A673 (cell line): ENCODE results near the gene GOLGA1.

Experiments used
- EZH2 ChIP-seq: fragments of 200-600 bp; sonication (generic); IDR thresholded peaks from 2 replicates; pipeline ENCODE4 v1.6.1; 2017; ENCODE audit warnings: borderline replicate concordance, low read depth, mild to moderate bottlenecking, mixed read lengths, antibody characterized with exemption, low read length; ENCODE audit not compliant: poor library complexity, severe bottlenecking
- TF ChIP-seq, protein P1 (sequence below): fragments of 300-800, 200-600 bp; sonication (generic); conservative IDR thresholded peaks from 2 replicates; pipeline ENCODE4 v1.5.1; 2017; ENCODE audit warnings: low read depth, mild to moderate bottlenecking, antibody characterized with exemption, low read length, moderate library complexity, mixed read lengths

DNA sequence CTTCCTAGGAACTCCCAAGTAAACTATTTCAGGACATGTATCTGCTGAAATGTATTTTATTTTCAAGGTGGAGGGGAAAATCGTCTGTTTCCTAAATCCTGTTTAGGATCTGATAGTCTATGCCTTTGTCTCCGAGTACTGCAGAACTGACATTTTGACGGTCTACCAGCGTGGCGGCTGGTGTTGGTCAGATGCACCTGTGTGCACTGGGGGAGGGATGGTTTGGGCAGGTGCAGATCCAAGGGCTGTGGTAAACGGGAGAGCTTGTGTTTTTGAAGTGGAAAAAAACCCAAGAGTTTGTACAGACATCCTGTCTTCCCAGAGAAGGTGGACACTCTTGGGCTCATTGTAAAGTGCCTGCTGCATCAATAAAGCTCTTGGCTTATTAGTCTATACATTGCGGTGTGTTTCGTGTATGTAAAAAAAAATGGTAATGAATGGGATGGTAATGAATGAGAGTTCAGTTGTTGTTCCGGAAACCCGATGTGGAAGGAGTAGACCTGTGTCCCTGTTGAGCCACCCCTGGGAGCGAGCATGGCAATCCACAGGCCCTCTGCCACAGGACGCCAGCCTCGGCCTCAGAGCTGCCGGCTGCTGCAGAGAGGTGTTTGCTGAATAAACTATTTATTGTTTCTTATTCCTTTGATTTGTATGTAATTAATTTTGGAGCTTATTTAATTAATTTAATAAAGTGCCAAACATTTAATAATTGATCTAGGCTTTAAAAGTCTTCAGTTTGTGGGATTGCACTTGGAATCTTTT, 63.7 kb downstream of the GOLGA1 start:
- TF ChIP-seq, protein P1, sequence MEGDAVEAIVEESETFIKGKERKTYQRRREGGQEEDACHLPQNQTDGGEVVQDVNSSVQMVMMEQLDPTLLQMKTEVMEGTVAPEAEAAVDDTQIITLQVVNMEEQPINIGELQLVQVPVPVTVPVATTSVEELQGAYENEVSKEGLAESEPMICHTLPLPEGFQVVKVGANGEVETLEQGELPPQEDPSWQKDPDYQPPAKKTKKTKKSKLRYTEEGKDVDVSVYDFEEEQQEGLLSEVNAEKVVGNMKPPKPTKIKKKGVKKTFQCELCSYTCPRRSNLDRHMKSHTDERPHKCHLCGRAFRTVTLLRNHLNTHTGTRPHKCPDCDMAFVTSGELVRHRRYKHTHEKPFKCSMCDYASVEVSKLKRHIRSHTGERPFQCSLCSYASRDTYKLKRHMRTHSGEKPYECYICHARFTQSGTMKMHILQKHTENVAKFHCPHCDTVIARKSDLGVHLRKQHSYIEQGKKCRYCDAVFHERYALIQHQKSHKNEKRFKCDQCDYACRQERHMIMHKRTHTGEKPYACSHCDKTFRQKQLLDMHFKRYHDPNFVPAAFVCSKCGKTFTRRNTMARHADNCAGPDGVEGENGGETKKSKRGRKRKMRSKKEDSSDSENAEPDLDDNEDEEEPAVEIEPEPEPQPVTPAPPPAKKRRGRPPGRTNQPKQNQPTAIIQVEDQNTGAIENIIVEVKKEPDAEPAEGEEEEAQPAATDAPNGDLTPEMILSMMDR: no peak
- TF ChIP-seq EZH2: no peak
